ENCODE results near the gene NUP210.

Gene NUP210

GRCh38 chr3:13373975-13374586, 46.0 kb downstream of the NUP210 start:
- DNase-seq: no peak

DNA sequence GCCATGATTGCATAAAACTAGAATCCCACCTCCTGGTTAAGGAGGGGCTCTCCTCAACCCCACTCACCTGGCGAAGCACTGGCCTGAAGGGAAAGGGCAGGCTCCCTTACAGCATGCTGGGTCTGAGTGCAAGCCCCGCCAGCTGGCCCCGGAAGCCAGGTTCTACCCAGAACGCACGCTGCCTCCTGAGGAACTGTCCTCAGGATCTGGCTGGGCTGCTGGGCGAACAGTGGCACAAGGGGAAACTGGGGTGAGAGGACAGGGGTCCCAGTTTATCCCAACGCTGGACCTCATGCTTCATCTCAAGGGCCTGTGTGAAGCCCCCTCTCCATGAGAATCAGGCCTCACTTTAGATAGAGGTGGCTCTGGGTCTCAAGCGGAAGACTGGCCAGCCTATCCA, 47.5 kb downstream of the NUP210 start:
- no peak for DNase-seq

GRCh38 chr3:13372126-13372525, 48.0 kb downstream of the NUP210 start:
- no peak for DNase-seq

DNA sequence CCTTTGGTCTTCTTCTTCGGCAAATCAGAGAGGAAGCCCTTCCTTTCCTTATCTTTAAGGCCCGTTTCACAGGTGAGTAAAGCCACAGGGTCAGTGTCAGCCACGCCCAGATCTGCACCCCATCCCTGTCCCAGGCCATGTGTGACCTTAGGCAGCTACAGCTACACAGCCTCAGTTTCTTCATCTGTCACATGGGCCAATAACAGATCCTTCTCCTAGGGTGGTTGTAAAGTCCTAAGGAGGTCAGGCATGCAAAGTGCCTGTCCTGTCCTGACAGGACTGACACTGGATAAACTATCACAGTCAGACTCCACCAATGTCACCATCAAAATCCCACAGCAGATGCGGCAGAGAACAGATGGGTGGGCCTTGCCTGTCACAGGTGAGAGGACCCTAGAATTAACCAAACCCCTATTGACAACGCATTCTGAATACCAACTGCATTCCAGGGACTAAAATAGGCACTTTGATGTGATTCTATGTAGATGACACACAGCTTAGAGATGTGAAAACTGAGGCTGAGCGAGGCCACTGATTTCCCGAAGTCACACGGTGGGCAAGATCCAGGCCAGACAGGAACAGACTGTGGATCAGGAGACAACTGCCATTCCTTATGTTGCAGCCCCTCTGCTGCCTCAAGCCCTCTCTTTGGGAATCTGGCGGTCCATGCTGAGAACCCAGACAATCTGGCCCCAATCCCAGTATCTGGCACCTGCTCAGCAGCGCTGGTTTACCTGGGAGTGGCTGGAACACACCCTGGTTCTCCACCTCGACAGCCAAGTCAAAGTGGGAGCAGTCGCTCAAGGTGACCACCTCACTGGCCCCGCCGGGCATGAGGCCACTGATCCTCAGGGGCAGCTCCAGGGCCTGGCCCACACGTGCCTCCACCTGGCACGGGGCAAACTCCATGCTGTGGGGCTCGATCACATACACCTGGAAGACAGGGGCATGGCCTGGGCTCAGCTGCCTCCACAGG, 48.7 kb downstream of the NUP210 start:
- DNase-seq: no peak

- DNase-seq: peak in 1 of 2 donors; percentile 20
These were observed 49.5 kb downstream of the NUP210 start for GRCh38 chr3:13370609-13371008.

DNA sequence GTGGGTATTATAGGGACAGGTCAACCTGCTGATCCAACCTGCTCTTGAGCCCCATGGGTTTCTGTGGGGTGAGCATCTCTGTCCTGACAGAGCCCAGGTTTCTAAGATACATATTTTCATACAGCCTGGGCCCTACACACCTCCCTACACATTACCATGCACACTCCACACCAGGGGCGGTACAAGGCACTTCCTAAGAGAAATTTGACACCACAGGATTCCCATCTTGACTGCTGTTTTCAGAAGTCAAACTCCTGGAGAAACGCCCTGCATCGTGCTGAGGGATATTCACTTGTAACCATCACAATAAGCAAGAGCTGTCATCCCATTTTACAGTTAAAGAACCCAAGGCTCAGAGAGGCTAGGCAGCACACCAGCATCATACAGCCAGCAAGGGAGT, 50.1 kb downstream of the NUP210 start:
- no peak for DNase-seq

DNA sequence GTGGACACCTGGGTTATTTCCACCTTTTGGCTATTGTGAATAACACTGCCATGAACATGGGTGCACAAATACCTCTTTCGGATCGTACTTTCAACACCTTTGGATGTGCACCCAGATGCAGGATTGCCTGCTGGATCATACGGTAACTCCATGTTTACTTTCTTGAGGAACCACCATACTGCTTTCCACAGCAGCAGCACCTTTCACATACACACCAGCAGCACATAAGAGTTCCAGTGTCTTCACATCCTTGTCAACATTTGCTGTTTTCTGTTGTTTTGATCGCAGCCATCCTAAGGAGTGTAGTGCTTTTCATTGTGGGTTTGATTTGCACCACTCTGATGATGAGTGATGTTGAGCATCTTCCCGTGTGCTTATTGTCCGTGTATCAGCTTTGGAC, 51.3 kb downstream of the NUP210 start:
- DNase-seq: no peak

DNA sequence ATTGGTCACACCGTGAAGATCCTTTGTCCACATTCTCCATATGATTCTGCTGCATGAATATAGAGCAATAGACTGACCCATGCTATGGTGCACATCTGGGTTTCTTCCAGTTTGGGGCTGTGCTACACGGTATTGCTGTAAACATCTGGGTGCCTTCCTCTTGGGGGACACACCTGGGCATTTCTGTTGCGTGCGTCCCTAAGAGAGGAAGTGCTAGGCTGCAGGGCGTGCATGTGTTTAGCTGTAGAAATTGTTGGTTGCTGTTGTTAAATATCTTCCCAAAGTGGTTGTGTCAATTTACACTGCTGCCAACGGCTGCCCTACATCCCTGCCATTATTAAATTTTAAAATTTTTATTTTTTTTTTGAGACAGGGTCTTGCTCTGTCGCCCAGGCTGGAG, 52.4 kb downstream of the NUP210 start:
- DNase-seq: no peak

DNA sequence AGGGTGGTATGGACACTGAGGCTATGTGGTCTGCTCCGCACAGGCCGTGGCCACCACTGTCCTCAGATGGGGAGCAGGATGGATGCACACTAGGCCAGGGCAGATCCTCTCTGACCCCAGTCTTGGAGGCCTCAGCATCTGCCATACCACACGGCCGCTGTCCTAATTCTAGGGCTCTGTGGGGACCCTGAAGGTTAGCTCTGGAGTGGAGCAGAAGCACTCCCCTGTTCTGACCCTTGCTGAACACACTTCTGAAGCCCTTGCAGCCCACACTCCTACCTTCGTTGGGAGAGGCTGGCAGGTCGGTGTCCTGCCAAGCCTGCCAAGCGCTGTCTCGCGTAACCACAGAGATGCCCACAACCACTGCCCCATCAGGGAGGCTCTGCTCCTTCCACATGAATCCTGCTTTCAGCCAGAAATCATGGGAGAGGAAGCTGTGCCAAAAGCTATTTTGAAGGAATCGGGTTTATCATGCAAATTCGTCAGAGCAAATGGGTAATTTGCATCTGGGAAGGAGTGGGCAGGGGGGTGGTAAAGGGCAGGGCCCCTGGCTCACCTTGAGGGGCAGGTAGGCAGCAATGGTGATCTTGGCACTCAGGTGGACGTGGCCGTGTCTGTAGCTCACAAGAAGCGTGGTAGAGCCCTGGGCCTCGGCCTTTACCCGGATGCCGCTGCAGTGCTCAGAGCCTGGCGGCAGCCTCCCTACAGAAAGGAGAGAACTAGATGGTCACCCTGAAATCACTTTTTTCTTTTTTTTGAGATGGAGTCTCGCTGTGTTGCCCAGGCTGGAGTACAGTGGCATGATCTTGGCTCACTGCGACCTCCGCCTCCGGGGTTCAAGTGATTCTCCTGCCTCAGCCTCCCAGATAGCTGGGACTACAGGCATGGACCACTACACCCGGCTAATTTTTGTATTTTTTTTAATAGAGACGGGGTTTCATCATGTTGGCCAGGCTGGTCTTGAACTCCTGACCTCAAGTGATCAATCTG, 54.4 kb downstream of the NUP210 start:
- no peak for DNase-seq

DNA sequence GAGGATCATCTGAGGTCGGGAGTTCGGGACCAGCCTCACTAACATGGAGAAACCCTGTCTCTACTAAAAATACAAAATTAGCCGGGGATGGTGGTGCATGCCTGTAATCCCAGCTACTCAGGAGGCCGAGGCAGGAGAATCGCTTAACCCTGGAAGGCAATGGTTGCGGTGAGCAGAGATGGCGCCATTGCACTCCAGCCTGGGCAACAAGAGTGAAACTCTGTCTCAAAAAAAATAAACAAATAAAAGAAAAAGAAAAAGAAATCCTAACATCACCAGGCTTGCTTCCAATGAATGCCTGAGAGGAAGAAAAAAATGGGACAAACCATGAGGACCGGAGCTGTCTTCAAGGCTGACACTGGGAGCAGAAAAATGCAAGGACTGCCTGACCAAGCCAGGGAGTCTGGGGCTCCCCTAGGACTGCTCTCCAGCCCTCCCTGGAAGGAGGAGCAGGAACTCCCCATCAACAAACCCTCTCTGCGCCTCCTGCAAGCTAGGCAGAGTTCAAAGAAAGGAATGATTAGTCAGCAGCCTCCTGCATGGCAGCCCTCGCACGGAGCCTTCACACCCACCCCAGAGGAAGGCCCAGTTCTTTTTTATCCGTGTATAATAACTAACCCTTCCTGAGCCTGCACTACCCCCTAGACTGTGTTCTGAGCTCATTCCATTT, 55.4 kb downstream of the NUP210 start:
- no peak for DNase-seq

GRCh38 chr3:13362551-13362950, 57.6 kb downstream of the NUP210 start:
- DNase-seq: no peak

DNA sequence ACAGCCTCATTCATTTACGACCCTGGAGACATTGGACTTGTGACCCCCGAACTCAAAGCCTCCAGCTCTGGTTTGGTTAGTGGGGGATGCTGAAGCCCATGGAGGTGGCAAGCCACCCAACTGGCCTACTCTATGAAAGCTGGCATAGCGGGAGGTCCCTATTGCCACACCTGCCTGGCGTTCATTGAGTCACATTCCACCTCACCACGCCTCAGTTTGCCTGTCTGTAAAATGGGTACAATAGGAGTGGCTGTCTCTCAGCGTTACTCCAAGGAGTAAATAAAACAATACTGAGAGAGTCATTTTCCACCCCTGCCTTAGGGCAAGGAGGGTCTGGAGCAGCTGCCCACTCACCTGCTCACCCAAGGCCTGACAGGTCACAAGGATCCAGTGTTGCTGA, 60.2 kb downstream of the NUP210 start:
- no peak for DNase-seq

- no peak for DNase-seq
These were observed 61.5 kb downstream of the NUP210 start for GRCh38 chr3:13358643-13359042.

- DNase-seq: no peak
These were observed 62.1 kb downstream of the NUP210 start for GRCh38 chr3:13358051-13358450.

- DNase-seq: no peak
These were observed 63.0 kb downstream of the NUP210 start for GRCh38 chr3:13357074-13357473.

- DNase-seq: no peak
These were observed 66.1 kb downstream of the NUP210 start for GRCh38 chr3:13353936-13354542.

GRCh38 chr3:13353506-13353905, 66.6 kb downstream of the NUP210 start:
- DNase-seq: no peak

DNA sequence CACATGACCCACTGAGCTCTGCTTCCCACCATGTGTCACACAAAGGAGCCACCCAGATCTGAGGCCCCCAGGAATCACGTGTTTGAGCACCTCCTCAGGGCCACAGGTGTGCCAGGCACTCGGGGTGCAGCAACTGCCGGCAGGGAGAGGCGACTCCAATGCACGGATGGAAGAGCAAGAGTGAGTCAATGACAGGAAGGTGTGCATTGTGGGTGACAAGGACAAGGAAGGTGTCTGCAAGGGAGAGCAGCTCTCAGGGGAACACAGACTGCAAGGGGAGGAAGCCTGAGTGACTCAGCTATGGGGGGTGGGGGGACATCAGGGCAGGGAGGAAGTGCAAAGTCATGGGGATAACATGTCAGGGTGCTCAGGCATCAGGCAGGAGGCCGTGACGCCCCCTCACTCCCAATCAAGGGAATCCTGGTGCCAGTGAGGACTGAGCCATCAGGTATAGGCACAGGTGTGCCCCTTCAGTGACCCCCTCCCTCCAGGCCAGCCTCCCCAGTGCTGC, 67.4 kb downstream of the NUP210 start:
- no peak for DNase-seq

- DNase-seq: no peak
These were observed 70.3 kb downstream of the NUP210 start for GRCh38 chr3:13349823-13350222.

- DNase-seq: no peak
These were observed 71.3 kb downstream of the NUP210 start for GRCh38 chr3:13348661-13349396.

DNA sequence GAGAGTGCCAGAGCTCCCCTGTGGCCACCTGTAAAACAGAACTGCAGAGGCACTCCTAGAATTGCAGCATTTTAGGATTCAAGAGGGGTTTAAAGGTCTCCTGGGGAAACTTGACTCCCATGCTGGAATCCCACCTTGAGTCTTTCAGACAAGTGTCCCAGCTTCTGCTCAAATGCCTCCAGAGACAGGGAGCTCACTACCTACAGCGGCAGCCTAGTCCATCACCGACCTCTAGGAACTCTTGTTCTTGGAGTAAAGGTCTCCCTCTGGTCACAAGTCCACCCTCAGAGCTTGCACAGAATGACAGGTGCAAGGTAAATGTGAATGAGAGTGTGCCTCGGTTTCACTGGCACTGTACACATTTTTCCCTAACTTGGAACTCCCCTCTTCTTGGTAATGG, 72.0 kb downstream of the NUP210 start:
- DNase-seq: no peak

Data from hippocampal formation (tissue), 2 donors.